BLaER1 treated with 17β-estradiol and CSF1 and Interleukin-3, amounts not matched to agents 10 nM and 100 nM (cell line): ENCODE data around the gene SLC35D3.
"Not testable (repeated sequence)": the region's sequence is repeated elsewhere in the genome, so short reads cannot be mapped to it uniquely, and the experiment has no call there.

Experiments used
- H3K27ac ChIP-seq, 11 experiments: shearing (Covaris generic); formaldehyde crosslinking; 2 replicates each; pipeline ENCODE4 v1.8.1; 2022
- H3K27me3 ChIP-seq, 11 experiments: shearing (Covaris generic); formaldehyde crosslinking; 2 replicates each; pipeline ENCODE4 v1.8.1; 2022
- H3K36me3 ChIP-seq, 11 experiments: shearing (Covaris generic); formaldehyde crosslinking; 2 replicates each; pipeline ENCODE4 v1.8.1; 2022
- H3K4me1 ChIP-seq, 10 experiments: shearing (Covaris generic); formaldehyde crosslinking; 2 replicates each; pipeline ENCODE4 v1.8.1; 2022
- H3K4me2 ChIP-seq, 11 experiments: shearing (Covaris generic); formaldehyde crosslinking; 2 replicates each; pipeline ENCODE4 v1.8.1; 2022
- H3K4me3 ChIP-seq, 10 experiments: shearing (Covaris generic); formaldehyde crosslinking; 2 replicates each; pipeline ENCODE4 v1.8.1; 2022
- H3K9ac ChIP-seq, 11 experiments: shearing (Covaris generic); formaldehyde crosslinking; 2 replicates each; pipeline ENCODE4 v1.8.1; 2022
- H3K9me3 ChIP-seq, 11 experiments: shearing (Covaris generic); formaldehyde crosslinking; replicated peaks in 1 of 11; 2 replicates each; pipeline ENCODE4 v1.8.1; 2022
- H4K20me1 ChIP-seq, 11 experiments: shearing (Covaris generic); formaldehyde crosslinking; 2 replicates each; pipeline ENCODE4 v1.8.1; 2022
- Cebpa-rat ChIP-seq, 11 experiments: shearing (Covaris generic); IDR thresholded peaks; 2 replicates each; pipeline ENCODE4 v1.8.1; 2022

Gene SLC35D3, protein sequence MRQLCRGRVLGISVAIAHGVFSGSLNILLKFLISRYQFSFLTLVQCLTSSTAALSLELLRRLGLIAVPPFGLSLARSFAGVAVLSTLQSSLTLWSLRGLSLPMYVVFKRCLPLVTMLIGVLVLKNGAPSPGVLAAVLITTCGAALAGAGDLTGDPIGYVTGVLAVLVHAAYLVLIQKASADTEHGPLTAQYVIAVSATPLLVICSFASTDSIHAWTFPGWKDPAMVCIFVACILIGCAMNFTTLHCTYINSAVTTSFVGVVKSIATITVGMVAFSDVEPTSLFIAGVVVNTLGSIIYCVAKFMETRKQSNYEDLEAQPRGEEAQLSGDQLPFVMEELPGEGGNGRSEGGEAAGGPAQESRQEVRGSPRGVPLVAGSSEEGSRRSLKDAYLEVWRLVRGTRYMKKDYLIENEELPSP

DNA sequence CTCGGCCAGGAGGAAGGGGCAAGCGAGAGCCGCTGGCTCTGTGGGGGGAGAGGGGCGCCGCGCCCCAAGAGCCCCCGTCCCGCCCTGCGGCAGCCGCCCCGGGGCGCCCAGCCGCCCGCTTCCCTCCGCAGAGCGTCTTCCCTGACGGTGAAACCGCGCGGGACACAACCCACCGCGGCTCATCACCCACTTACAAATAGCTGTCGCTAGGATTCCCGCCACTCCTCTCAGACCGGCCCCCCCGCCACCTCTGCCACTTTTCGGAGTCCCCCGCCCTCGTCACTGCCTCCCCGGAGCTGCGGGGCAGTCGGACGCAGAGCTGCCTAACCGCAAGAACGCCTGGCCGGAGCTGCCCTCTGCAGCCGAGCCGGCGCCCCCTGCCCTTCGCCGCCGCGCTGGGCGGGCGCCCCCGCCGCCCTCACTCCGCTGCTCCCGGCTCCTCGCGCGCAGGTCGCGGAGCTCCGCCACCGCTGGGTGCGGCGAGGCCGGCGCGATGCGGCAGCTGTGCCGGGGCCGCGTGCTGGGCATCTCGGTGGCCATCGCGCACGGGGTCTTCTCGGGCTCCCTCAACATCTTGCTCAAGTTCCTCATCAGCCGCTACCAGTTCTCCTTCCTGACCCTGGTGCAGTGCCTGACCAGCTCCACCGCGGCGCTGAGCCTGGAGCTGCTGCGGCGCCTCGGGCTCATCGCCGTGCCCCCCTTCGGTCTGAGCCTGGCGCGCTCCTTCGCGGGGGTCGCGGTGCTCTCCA lies at the start of gene SLC35D3:
Gene SLC35D3, plus strand, starts transcription at position 366 of the 749 bp plus-strand sequence. Its CDS starts 128 bp downstream, at position 494.
- H4K20me1 ChIP-seq = peaks cover 0 to 29% (median 18%) of the 10 kb centered on the region in 11 experiments; a peak in 13 of 22 replicates
- H3K4me2 ChIP-seq = peak within 1 kb of the TSS; percentile 78 to 97 (median 90)
- H3K27ac ChIP-seq = no peak within 1 kb of the TSS
- peak within 1 kb of the TSS in 4 of 11 experiments; percentile 3 to 36 (median 14); a peak in 2 of 22 replicates for H3K9ac ChIP-seq
- H3K9me3 ChIP-seq = peaks cover 28 to 40% (median 31%) of the 10 kb centered on the region in 11 experiments; a peak in 21 of 22 replicates
- H3K27me3 ChIP-seq = peaks cover 65 to 80% (median 76%) of the 10 kb centered on the region in 11 experiments
- H3K36me3 ChIP-seq = no peaks in the 10 kb centered on the region
- no peak for TF ChIP-seq Cebpa-rat (IDR thresholded peaks at IDR 0.05)
- H3K4me3 ChIP-seq = peak within 1 kb of the TSS; percentile 46 to 69 (median 60)
- peaks cover 24 to 31% (median 28%) of the 10 kb centered on the region in 10 experiments for H3K4me1 ChIP-seq

DNA sequence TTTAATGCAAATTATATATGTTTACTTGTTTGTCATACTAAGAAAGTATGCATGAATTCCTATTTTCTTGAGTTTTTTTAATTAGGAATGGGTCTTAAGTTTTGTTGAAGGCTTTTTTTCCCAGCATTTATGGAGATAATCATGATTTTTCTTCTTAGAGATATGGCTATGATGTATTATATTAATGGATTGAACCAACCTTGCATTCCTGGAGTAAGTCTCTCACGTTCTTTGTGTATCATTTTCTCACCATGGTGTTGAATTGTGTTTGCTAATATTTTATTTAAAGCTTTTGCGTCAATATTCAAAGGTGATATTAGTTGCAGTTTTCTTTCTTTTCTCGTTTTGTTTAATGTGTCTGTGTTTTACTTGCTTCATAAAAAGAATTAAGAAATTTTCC lies 48.4 kb upstream of the SLC35D3 start:
- Histone ChIP-seq H3K4me3 (no peak overlapping the region), H4K20me1 (no peaks in the 10 kb centered on the region)
- TF ChIP-seq Cebpa-rat (IDR thresholded peaks at IDR 0.05) = no peak

DNA sequence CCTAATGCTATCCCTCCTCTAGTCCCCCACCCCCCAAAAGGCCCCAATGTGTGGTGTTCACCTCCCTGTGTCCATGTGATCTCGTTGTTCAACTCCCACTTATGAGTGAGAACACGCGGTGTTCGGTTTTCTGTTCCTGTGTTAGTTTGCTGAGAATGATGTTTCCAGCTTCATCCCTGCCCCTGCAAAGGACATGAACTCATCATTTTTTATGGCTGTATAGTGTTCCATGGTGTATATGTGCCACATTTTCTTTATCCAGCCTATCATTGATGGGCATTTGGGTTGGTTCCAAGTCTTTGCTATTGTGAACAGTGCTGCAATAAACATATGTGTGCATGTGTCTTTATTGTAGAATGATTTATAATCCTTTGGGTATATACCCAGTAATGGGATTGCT lies 45.6 kb upstream of the SLC35D3 start:
- not testable (repeated sequence) for H3K4me2 ChIP-seq, H4K20me1 ChIP-seq, H3K4me1 ChIP-seq, H3K27me3 ChIP-seq, H3K9ac ChIP-seq, H3K27ac ChIP-seq, H3K4me3 ChIP-seq
- Histone ChIP-seq H3K9me3 (peaks cover 27 to 52% (median 34%) of the 10 kb centered on the region in 11 experiments), H3K36me3 (peaks cover 9 to 35% (median 20%) of the 10 kb centered on the region in 11 experiments; a peak in 21 of 22 replicates)

More for the DNA sequence above, 48.4 kb upstream of the SLC35D3 start:
- H3K36me3 ChIP-seq = peaks cover 11 to 47% (median 24%) of the 10 kb centered on the region in 11 experiments; a peak in 21 of 22 replicates
- no peaks in the 10 kb centered on the region for H3K4me1 ChIP-seq
- H3K27me3 ChIP-seq = no peaks in the 10 kb centered on the region
- no peak overlapping the region for H3K27ac ChIP-seq
- peaks cover 27 to 52% (median 34%) of the 10 kb centered on the region in 11 experiments for H3K9me3 ChIP-seq
- no peak overlapping the region for H3K9ac ChIP-seq
- no peak overlapping the region for H3K4me2 ChIP-seq

- H3K9ac ChIP-seq = no peak overlapping the region
- H3K27me3 ChIP-seq = no peaks in the 10 kb centered on the region
- no peak overlapping the region for H3K27ac ChIP-seq
- no peak for TF ChIP-seq Cebpa-rat (IDR thresholded peaks at IDR 0.05)
- no peak overlapping the region for H3K4me3 ChIP-seq
- H3K9me3 ChIP-seq = peaks cover 3 to 18% (median 10%) of the 10 kb centered on the region in 11 experiments; a peak in 8 of 22 replicates
- no peak overlapping the region for H3K4me2 ChIP-seq
- H3K36me3 ChIP-seq = peaks cover 0 to 5% (median 0%) of the 10 kb centered on the region in 11 experiments; a peak in 1 of 22 replicates
- H4K20me1 ChIP-seq = no peaks in the 10 kb centered on the region
- H3K4me1 ChIP-seq = peaks cover 0 to 2% (median 0%) of the 10 kb centered on the region in 10 experiments; a peak in 1 of 20 replicates
Measured at GRCh38 chr6:136880748-136881460, 41.2 kb upstream of the SLC35D3 start.

DNA sequence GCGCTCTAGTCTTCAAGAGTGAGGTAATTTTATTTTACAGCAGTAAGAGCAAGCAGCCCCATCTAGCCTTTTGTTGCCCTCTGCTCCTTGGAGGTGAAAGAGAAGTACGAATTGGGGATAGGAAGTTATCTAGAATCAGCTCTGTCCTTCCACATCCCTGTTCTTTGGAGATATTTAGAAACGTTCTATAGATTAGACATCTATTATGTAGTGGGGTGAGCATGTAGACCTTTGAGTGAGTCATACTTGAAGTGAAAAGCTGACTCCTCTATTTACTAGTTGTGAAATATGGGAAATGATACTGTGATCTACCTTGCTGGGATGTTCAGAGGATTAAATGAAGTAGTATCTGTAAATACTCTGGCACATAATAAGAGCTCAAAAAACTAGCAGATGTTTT lies 36.0 kb upstream of the SLC35D3 start:
- Histone ChIP-seq H3K36me3 (0 out of 22 replicates have a peak, but pooled peaks cover 0 to 6% (median 0%) of the 10 kb centered on the region in 11 experiments), H3K4me3 (no peak overlapping the region), H3K9ac (no peak overlapping the region), H3K27ac (no peak overlapping the region), H4K20me1 (no peaks in the 10 kb centered on the region), H3K4me2 (0 out of 22 replicates have a peak overlapping the region, but pooled peaks of 1 of the 11 experiments have one; percentile 22), H3K27me3 (no peaks in the 10 kb centered on the region), H3K9me3 (no peaks in the 10 kb centered on the region), H3K4me1 (peaks cover 4 to 20% (median 16%) of the 10 kb centered on the region in 10 experiments; a peak in 19 of 20 replicates)
- TF ChIP-seq Cebpa-rat (IDR thresholded peaks at IDR 0.05) = no peak

GRCh38 chr6:136887953-136888352 lies 34.1 kb upstream of the SLC35D3 start:
- Histone ChIP-seq H3K9ac (no peak overlapping the region), H4K20me1 (no peaks in the 10 kb centered on the region), H3K36me3 (0 out of 22 replicates have a peak, but pooled peaks cover 0 to 4% (median 0%) of the 10 kb centered on the region in 11 experiments), H3K27ac (no peak overlapping the region), H3K4me3 (no peak overlapping the region), H3K4me2 (0 out of 22 replicates have a peak overlapping the region, but pooled peaks of 1 of the 11 experiments have one; percentile 10), H3K27me3 (no peaks in the 10 kb centered on the region), H3K9me3 (no peaks in the 10 kb centered on the region), H3K4me1 (peaks cover 4 to 20% (median 16%) of the 10 kb centered on the region in 10 experiments; a peak in 19 of 20 replicates)
- TF ChIP-seq Cebpa-rat (IDR thresholded peaks at IDR 0.05) = no peak

DNA sequence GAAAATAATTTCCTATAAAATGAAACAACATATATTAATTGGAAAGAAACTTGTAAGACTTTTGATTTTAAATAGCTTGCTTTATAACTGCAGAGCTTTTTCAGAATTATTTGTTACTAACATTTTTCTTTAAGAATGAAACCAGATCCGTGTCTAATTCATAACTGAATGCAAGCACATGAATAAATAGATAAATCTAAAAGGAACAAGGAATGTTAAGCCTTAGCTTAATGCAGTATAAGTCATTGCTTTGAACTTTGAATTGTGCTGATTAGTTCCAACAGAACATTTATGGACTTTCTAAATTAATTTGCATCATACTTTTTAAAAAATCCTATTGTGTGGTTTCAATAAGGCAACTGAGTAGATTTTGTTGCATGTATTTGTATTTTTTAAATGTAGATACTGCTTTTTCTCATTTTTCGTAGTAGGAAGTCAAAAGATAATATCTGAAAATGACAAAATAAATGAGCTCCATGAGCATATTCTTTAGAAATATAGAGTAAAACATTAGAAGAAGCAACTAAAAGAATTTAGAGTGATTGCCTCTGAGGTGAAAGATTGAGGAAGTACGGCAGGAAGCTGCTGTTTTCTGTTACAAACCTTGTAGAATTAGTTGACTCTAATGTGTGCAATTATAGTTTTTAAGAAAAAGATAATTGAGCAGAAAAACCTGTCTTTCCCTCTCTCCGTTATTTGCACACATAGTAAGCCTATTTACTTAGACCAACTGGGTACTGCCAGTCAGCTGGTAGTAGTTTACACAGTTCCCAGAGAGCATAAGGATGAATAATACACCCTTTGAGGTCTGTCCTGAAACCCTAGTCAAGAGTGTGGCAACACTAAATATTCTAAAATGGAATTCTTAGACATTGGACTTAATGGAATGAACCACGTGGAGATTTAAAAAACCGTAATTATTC lies 32.6 kb upstream of the SLC35D3 start:
- H3K4me2 ChIP-seq = peak overlapping the region; percentile 3 to 48 (median 31); a peak in 14 of 22 replicates
- no peak overlapping the region for H3K4me3 ChIP-seq

More for the DNA sequence above, 32.6 kb upstream of the SLC35D3 start:
- Histone ChIP-seq H3K27me3 (no peaks in the 10 kb centered on the region), H4K20me1 (no peaks in the 10 kb centered on the region), H3K9ac (no peak overlapping the region), H3K36me3 (peaks cover 0 to 10% (median 0%) of the 10 kb centered on the region in 11 experiments; a peak in 2 of 22 replicates), H3K27ac (no peak overlapping the region), H3K4me1 (peaks cover 4 to 20% (median 16%) of the 10 kb centered on the region in 10 experiments; a peak in 19 of 20 replicates), H3K9me3 (no peaks in the 10 kb centered on the region)
- no peak for TF ChIP-seq Cebpa-rat (IDR thresholded peaks at IDR 0.05)
